Karpas-422 (cell line): Measurements from ENCODE around the gene LRBA. TPM values are rescaled to one million over a fixed set of nuclear protein-coding genes. Genes with fewer than 3 reads are reported as not detected.

Source experiments
- DNase-seq: peaks from one replicate; pipeline ENCODE4 v3.0.0-alpha.2; 2015
- H2AFZ ChIP-seq: fragments of 200-600 bp; sonication (generic); 2 replicates; pipeline ENCODE4 v1.6.1; 2014; ENCODE audit warnings: antibody characterized with exemption, low read length, mixed read lengths
- H3K27ac ChIP-seq: fragments of 200-600 bp; sonication (generic); 2 replicates; pipeline ENCODE4 v1.5.1; 2014; ENCODE audit warnings: mild to moderate bottlenecking, low read length, moderate library complexity
- H3K27me3 ChIP-seq: fragments of 200-600 bp; sonication (generic); 2 replicates; pipeline ENCODE4 v1.6.1; 2014; ENCODE audit warnings: low read length, mixed read lengths
- H3K36me3 ChIP-seq: fragments of 200-600 bp; sonication (generic); 2 replicates; pipeline ENCODE4 v1.6.1; 2014; ENCODE audit warnings: low read length, mixed read lengths; ENCODE audit not compliant: insufficient read depth
- H3K4me1 ChIP-seq: fragments of 200-600 bp; sonication (generic); 2 replicates; pipeline ENCODE4 v1.6.1; 2014; ENCODE audit warnings: mild to moderate bottlenecking, low read length, mixed read lengths
- H3K4me2 ChIP-seq: fragments of 200-600 bp; sonication (generic); 2 replicates; pipeline ENCODE4 v1.6.1; 2014; ENCODE audit warnings: low read length, low read depth, mild to moderate bottlenecking; ENCODE audit not compliant: poor library complexity, severe bottlenecking
- H3K4me3 ChIP-seq: fragments of 200-600 bp; sonication (generic); 2 replicates; pipeline ENCODE4 v1.5.1; 2014; ENCODE audit warnings: mild to moderate bottlenecking, antibody characterized with exemption, low read length, mixed read lengths
- H3K79me2 ChIP-seq: fragments of 200-600 bp; sonication (generic); 2 replicates; pipeline ENCODE4 v1.6.1; 2014; ENCODE audit warnings: mild to moderate bottlenecking, low read length, mixed read lengths
- H3K9ac ChIP-seq: fragments of 200-600 bp; sonication (generic); 2 replicates; pipeline ENCODE4 v1.6.0; 2014; ENCODE audit warnings: low read length
- H3K9me2 ChIP-seq: fragments of 200-600 bp; sonication (generic), shearing (Covaris generic); replicated peaks from 2 replicates; pipeline ENCODE4 v1.6.0; 2014; ENCODE audit warnings: mild to moderate bottlenecking, low read length, moderate library complexity; ENCODE audit not compliant: insufficient read depth
- H3K9me3 ChIP-seq: fragments of 300-700, 200-600 bp; sonication (generic); 2 replicates; pipeline ENCODE4 v1.6.1; 2014; ENCODE audit warnings: low read length, mixed read lengths
- H4K20me1 ChIP-seq: fragments of 200-600 bp; sonication (generic); 2 replicates; pipeline ENCODE4 v1.6.1; 2014; ENCODE audit warnings: mild to moderate bottlenecking, antibody characterized with exemption, low read length, low read depth; ENCODE audit not compliant: insufficient read depth
- total RNA-seq: library from RNA; depleted of rRNA; stranded (reverse); fragments of >200 nt; shearing (Covaris generic); gene quantifications from 2 replicates; pipeline ENCODE4 v1.2.3, GENCODE V29; 2014; ENCODE audit warnings: low replicate concordance

The LRBA gene
- total RNA-seq, 1 experiment from 2014 or later: 131 TPM

GRCh38 chr4:150799207-150799606, 215.9 kb downstream of the LRBA start:
- Histone ChIP-seq H3K4me1 (no peaks in the 10 kb centered on the region), H3K9me2 (peaks cover 4% of the 10 kb centered on the region; the same call in 1 of the 2 replicates), H3K79me2 (peaks cover 18% of the 10 kb centered on the region; the same call in 1 of the 2 replicates), H3K27me3 (no peaks in the 10 kb centered on the region), H4K20me1 (no peaks in the 10 kb centered on the region), H3K9me3 (no peaks in the 10 kb centered on the region), H3K4me3 (no peak overlapping the region), H2AFZ (no peak overlapping the region), H3K9ac (no peak overlapping the region), H3K27ac (no peak overlapping the region), H3K36me3 (peaks cover 4% of the 10 kb centered on the region; the same call in 1 of the 2 replicates), H3K4me2 (no peak overlapping the region)
- peak; percentile 66 for DNase-seq

- no peaks in the 10 kb centered on the region for H4K20me1 ChIP-seq
- no peaks in the 10 kb centered on the region for H3K27me3 ChIP-seq
These were observed 220.4 kb downstream of the LRBA start for GRCh38 chr4:150794706-150795105.

GRCh38 chr4:150789864-150790263, 225.2 kb downstream of the LRBA start:
- peak; percentile 61 for DNase-seq
- H4K20me1 ChIP-seq: no peaks in the 10 kb centered on the region
- H3K79me2 ChIP-seq: 0 out of 2 replicates have a peak, but pooled peaks cover 2% of the 10 kb centered on the region
- H3K4me3 ChIP-seq: no peak overlapping the region
- H3K36me3 ChIP-seq: no peaks in the 10 kb centered on the region
- peaks cover 13% of the 10 kb centered on the region for H3K4me1 ChIP-seq
- H3K9ac ChIP-seq: no peak overlapping the region
- H3K27me3 ChIP-seq: no peaks in the 10 kb centered on the region
- peak overlapping the region; percentile 24 for H3K27ac ChIP-seq
- peak overlapping the region; percentile 7 for H3K4me2 ChIP-seq
- no peaks in the 10 kb centered on the region for H3K9me3 ChIP-seq
- H2AFZ ChIP-seq: no peak overlapping the region; the same call in 1 of the 2 replicates
- H3K9me2 ChIP-seq: no peaks in the 10 kb centered on the region

More at GRCh38 chr4:150794706-150795105, 220.4 kb downstream of the LRBA start:
- Histone ChIP-seq H3K79me2 (peaks cover 12% of the 10 kb centered on the region; the same call in 1 of the 2 replicates), H3K4me1 (peaks cover 10% of the 10 kb centered on the region), H3K9ac (no peak overlapping the region), H3K36me3 (peaks cover 4% of the 10 kb centered on the region; the same call in 1 of the 2 replicates), H3K4me3 (no peak overlapping the region), H3K4me2 (no peak overlapping the region), H3K9me2 (peaks cover 4% of the 10 kb centered on the region; the same call in 1 of the 2 replicates), H3K27ac (no peak overlapping the region), H2AFZ (no peak overlapping the region), H3K9me3 (no peaks in the 10 kb centered on the region)
- no peak for DNase-seq

GRCh38 chr4:150784939-150785338, 230.1 kb downstream of the LRBA start:
- no peaks in the 10 kb centered on the region for H3K27me3 ChIP-seq
- H4K20me1 ChIP-seq: no peaks in the 10 kb centered on the region
- no peaks in the 10 kb centered on the region for H3K9me2 ChIP-seq
- no peaks in the 10 kb centered on the region for H3K9me3 ChIP-seq
- no peak for DNase-seq
- no peak overlapping the region for H3K4me3 ChIP-seq
- H3K27ac ChIP-seq: no peak overlapping the region
- no peak overlapping the region for H2AFZ ChIP-seq
- no peaks in the 10 kb centered on the region for H3K36me3 ChIP-seq
- no peak overlapping the region for H3K9ac ChIP-seq
- no peak overlapping the region for H3K4me2 ChIP-seq
- 0 out of 2 replicates have a peak, but pooled peaks cover 2% of the 10 kb centered on the region for H3K79me2 ChIP-seq
- peaks cover 37% of the 10 kb centered on the region for H3K4me1 ChIP-seq

GRCh38 chr4:150784305-150784704, 230.8 kb downstream of the LRBA start:
- Histone ChIP-seq H3K27me3 (no peaks in the 10 kb centered on the region), H3K4me3 (no peak overlapping the region), H3K79me2 (no peaks in the 10 kb centered on the region)

GRCh38 chr4:150782921-150783320, 232.2 kb downstream of the LRBA start:
- peak overlapping the region; percentile 4 for H3K9ac ChIP-seq
- no peaks in the 10 kb centered on the region for H4K20me1 ChIP-seq
- no peaks in the 10 kb centered on the region for H3K79me2 ChIP-seq
- H3K36me3 ChIP-seq: no peaks in the 10 kb centered on the region
- H3K9me3 ChIP-seq: no peaks in the 10 kb centered on the region
- no peaks in the 10 kb centered on the region for H3K27me3 ChIP-seq
- H3K27ac ChIP-seq: peak overlapping the region; percentile 40
- peak overlapping the region; percentile 52 for H3K4me2 ChIP-seq
- no peak overlapping the region for H2AFZ ChIP-seq
- peaks cover 32% of the 10 kb centered on the region for H3K4me1 ChIP-seq
- DNase-seq: peak; percentile 66
- no peaks in the 10 kb centered on the region for H3K9me2 ChIP-seq
- no peak overlapping the region for H3K4me3 ChIP-seq

More at GRCh38 chr4:150784305-150784704, 230.8 kb downstream of the LRBA start:
- Histone ChIP-seq H2AFZ (no peak overlapping the region), H3K9me2 (no peaks in the 10 kb centered on the region), H4K20me1 (no peaks in the 10 kb centered on the region), H3K4me1 (peaks cover 32% of the 10 kb centered on the region), H3K9ac (no peak overlapping the region), H3K36me3 (no peaks in the 10 kb centered on the region), H3K4me2 (no peak overlapping the region), H3K27ac (0 out of 2 replicates have a peak overlapping the region, but pooled peaks have one; percentile 40), H3K9me3 (no peaks in the 10 kb centered on the region)
- no peak for DNase-seq

- Histone ChIP-seq H2AFZ (no peak overlapping the region), H3K27ac (peak overlapping the region; percentile 40), H3K79me2 (no peaks in the 10 kb centered on the region), H3K4me3 (no peak overlapping the region), H4K20me1 (no peaks in the 10 kb centered on the region), H3K9me3 (no peaks in the 10 kb centered on the region), H3K9ac (no peak overlapping the region), H3K4me1 (peaks cover 32% of the 10 kb centered on the region), H3K9me2 (no peaks in the 10 kb centered on the region), H3K36me3 (no peaks in the 10 kb centered on the region), H3K27me3 (no peaks in the 10 kb centered on the region), H3K4me2 (peak overlapping the region; percentile 52)
- no peak for DNase-seq
These were observed 232.8 kb downstream of the LRBA start for GRCh38 chr4:150782311-150782710.

GRCh38 chr4:150781191-150781590, 233.9 kb downstream of the LRBA start:
- no peaks in the 10 kb centered on the region for H3K9me2 ChIP-seq
- no peak overlapping the region for H3K9ac ChIP-seq
- H3K36me3 ChIP-seq: no peaks in the 10 kb centered on the region
- no peak overlapping the region for H3K4me3 ChIP-seq
- no peaks in the 10 kb centered on the region for H4K20me1 ChIP-seq
- DNase-seq: no peak
- H3K27me3 ChIP-seq: no peaks in the 10 kb centered on the region
- peaks cover 32% of the 10 kb centered on the region for H3K4me1 ChIP-seq
- no peak overlapping the region for H3K27ac ChIP-seq
- H3K4me2 ChIP-seq: no peak overlapping the region
- H2AFZ ChIP-seq: no peak overlapping the region
- H3K79me2 ChIP-seq: no peaks in the 10 kb centered on the region
- no peaks in the 10 kb centered on the region for H3K9me3 ChIP-seq
